GM12875 (cell line): ENCODE data around the gene THSD4.

Source experiments
- H3K4me3 ChIP-seq: one replicate; pipeline ENCODE4 v1.5.1; 2011; ENCODE audit warnings: low read depth, low read length, control low read depth
- TF ChIP-seq, protein P1 (sequence below): IDR thresholded peaks from 2 replicates; pipeline ENCODE4 v1.5.1; 2011; ENCODE audit warnings: low read depth, mild to moderate bottlenecking, control low read depth, inconsistent platforms, low read length, moderate library complexity, borderline replicate concordance; ENCODE audit not compliant: insufficient read depth

THSD4 gene

GRCh38 chr15:71237456-71238188, 122.4 kb downstream of the THSD4 start:
- no peak overlapping the region for H3K4me3 ChIP-seq
- TF ChIP-seq, protein P1, sequence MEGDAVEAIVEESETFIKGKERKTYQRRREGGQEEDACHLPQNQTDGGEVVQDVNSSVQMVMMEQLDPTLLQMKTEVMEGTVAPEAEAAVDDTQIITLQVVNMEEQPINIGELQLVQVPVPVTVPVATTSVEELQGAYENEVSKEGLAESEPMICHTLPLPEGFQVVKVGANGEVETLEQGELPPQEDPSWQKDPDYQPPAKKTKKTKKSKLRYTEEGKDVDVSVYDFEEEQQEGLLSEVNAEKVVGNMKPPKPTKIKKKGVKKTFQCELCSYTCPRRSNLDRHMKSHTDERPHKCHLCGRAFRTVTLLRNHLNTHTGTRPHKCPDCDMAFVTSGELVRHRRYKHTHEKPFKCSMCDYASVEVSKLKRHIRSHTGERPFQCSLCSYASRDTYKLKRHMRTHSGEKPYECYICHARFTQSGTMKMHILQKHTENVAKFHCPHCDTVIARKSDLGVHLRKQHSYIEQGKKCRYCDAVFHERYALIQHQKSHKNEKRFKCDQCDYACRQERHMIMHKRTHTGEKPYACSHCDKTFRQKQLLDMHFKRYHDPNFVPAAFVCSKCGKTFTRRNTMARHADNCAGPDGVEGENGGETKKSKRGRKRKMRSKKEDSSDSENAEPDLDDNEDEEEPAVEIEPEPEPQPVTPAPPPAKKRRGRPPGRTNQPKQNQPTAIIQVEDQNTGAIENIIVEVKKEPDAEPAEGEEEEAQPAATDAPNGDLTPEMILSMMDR: no peak

DNA sequence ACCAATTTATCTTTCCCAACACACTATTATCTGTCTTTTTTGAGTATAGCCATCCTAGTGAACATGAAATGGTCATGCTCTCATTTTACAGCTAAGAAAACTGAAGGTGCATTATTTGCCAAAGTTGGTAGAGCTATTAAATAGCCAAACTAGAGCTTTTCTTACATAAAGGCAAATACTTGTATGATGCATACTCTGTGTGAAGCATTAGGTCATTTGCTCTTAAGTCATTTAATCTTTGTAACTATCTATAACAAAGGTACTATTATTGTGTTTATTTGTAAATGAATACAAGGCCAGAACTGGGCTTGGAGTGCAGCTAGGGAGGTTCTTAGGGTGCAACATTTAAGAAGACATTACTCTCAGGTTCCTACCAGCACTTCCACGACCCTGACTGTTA, 123.7 kb downstream of the THSD4 start:
- H3K4me3 ChIP-seq: no peak overlapping the region
- TF ChIP-seq, protein P1: no peak

DNA sequence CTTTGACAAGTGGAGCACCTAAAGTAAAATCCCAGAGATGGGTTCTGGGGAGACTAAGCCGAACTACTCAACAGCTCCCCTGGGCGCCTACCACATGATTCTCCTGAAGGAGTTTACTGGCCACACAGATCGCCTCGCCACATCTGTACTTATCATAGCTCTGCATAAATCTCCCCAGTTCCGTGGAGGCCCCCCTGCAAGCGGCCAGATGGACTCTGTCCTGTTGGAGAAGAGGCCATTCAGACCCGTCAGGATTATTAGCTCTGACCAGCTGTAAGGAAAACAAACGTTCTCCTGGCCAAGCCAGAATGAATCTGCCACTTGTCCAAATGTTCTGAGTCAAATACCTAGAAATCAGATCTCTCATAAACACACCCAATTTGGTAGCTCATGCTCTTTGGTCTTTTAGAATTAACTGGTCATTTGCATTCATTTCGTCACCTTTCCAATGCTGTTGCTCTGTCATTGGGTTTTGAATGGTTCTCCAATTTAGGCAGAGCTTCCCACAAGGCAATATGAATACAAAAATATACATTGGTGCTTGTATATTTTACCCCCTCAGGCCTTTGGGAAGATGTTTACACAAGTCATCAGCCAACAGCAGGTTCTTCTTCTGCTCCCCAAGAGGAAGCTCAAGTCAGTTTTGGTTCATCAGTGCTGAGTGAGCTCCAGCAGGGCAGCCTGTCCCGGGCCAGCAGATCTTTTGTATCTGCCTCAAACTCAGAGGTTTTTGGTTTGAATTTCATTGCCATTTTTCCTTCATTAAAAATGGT, 124.5 kb downstream of the THSD4 start:
- TF ChIP-seq, protein P1: no peak
- H3K4me3 ChIP-seq: no peak overlapping the region

DNA sequence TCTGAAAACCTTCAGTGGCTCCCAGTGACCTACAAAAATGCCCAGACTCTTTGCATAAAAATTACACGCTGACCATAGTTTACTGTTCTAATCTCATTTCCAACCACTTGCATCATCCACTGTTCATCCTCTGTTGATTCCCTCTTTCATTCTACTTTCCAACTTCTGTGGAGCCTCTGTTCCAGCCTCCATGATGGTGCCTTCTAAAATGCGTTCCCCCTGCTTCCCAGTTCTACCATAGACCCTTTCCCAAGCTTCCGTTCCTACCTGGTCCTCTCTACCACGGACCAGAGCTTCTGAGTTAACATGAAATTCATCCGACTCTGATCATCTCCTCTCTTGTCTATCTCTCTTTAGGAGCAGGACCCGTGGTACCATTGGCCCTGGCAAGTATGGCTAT, 127.0 kb downstream of the THSD4 start:
- TF ChIP-seq, protein P1: no peak
- no peak overlapping the region for H3K4me3 ChIP-seq

DNA sequence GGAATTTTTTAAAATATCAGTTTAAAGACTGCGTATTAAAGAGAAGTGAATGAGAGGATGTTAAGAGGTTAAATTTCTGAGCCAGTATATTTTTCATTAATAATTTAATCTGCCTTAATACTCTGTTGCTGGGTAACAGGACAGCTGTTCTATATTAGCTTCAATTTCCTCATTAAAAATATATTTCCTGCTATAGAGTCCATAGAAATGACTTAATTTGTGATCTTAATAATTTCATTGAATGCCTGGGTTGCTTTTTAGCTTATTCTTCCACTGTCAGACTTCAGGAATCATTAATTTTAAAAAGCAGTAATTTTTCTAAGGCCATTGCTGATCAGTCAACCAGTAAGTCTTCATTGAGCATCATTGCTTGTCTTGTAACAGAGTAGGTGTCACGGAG, 129.0 kb downstream of the THSD4 start:
- no peak overlapping the region for H3K4me3 ChIP-seq
- TF ChIP-seq, protein P1: no peak

DNA sequence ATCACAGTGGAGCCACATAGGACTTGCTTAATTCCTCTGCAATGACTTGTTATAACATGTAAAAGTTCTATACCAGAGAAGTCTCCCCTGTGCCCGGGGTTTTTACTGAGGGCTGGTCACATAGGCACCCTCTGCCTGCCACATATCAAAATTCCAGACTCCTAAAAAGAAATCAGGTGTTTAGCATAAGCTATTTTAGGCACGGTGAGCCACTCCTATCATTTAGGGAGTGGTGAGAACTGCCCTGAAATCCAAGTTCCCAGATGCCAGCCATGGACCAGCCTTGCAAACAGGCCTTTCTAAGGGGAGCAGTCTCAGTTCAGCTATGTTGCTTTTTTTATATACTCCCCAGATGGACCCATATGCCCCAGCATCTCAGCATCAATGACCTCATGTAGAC, 130.3 kb downstream of the THSD4 start:
- no peak overlapping the region for H3K4me3 ChIP-seq
- TF ChIP-seq, protein P1: no peak

- no peak overlapping the region for H3K4me3 ChIP-seq
- TF ChIP-seq, protein P1: no peak
These were observed 133.1 kb downstream of the THSD4 start for GRCh38 chr15:71248386-71248785.
